Measurements from ENCODE around the gene SEC31B. TPM values are rescaled to one million over a fixed set of nuclear protein-coding genes. Genes with fewer than 3 reads are reported as not detected.
A peak's percentile ranks its signal among the peaks of the same experiment; 100 is the strongest.

Gene SEC31B
- total and polyA plus RNA-seq, 2 experiments from 2014 or later = 5.4 to 7.7 TPM

- no peak overlapping the region for H3K4me3 ChIP-seq
- TF ChIP-seq EZH2 (IDR thresholded peaks at IDR 0.05; ENCODE audit: borderline replicate concordance) (no peak), CTCF (IDR thresholded peaks at IDR 0.05; ENCODE audit: poor library complexity) (no peak), EZH2phosphoT487 (IDR thresholded peaks at IDR 0.05; ENCODE audit: low read depth, severe bottlenecking, unreplicated experiment) (no peak)
- H3K27ac ChIP-seq = no peak overlapping the region
- H3K9me3 ChIP-seq (ENCODE audit: low read depth) = no peaks in the 10 kb centered on the region
- H3K79me2 ChIP-seq = no peaks in the 10 kb centered on the region
- no peak for DNase-seq (ENCODE audit: low spot score)
- WGBS (ENCODE audit: low lambda C conversion rate, missing lambda C conversion rate) = 91% methylated on average over 5 of the region's 5 CpGs
- H3K27me3 ChIP-seq = peaks cover 18% of the 10 kb centered on the region
- H3K9me2 ChIP-seq (replicated peaks; ENCODE audit: insufficient read depth) = no peaks in the 10 kb centered on the region
- H3K4me1 ChIP-seq (ENCODE audit: insufficient read depth) = peaks cover 9% of the 10 kb centered on the region
- no peaks in the 10 kb centered on the region for H3K36me3 ChIP-seq (replicated peaks; ENCODE audit: insufficient read depth, low read depth)
- no peak overlapping the region for H3K4me2 ChIP-seq
- H2AFZ ChIP-seq = no peak overlapping the region
- no peaks in the 10 kb centered on the region for H4K20me1 ChIP-seq (ENCODE audit: insufficient read depth, poor library complexity, severe bottlenecking)
Observed at GRCh38 chr10:100522107-100522801, 2.6 kb upstream of the SEC31B start.

- Histone ChIP-seq H3K27ac (no peak overlapping the region), H4K20me1 (ENCODE audit: insufficient read depth, poor library complexity, severe bottlenecking) (no peaks in the 10 kb centered on the region), H3K4me2 (no peak overlapping the region), H2AFZ (no peak overlapping the region), H3K36me3 (replicated peaks; ENCODE audit: insufficient read depth, low read depth) (no peaks in the 10 kb centered on the region), H3K9me3 (ENCODE audit: low read depth) (no peaks in the 10 kb centered on the region), H3K4me3 (no peak overlapping the region), H3K9me2 (replicated peaks; ENCODE audit: insufficient read depth) (no peaks in the 10 kb centered on the region), H3K27me3 (peaks cover 18% of the 10 kb centered on the region), H3K4me1 (ENCODE audit: insufficient read depth) (peaks cover 9% of the 10 kb centered on the region), H3K79me2 (no peaks in the 10 kb centered on the region)
- 88% methylated on average over 3 of the region's 3 CpGs for WGBS (ENCODE audit: low lambda C conversion rate, missing lambda C conversion rate)
- no peak for TF ChIP-seq EZH2 (IDR thresholded peaks at IDR 0.05; ENCODE audit: borderline replicate concordance)
- no peak for TF ChIP-seq CTCF (IDR thresholded peaks at IDR 0.05; ENCODE audit: poor library complexity)
- TF ChIP-seq EZH2phosphoT487 (IDR thresholded peaks at IDR 0.05; ENCODE audit: low read depth, severe bottlenecking, unreplicated experiment) = no peak
- no peak for DNase-seq (ENCODE audit: low spot score)
Observed at GRCh38 chr10:100520811-100521210, 1.1 kb upstream of the SEC31B start.

GRCh38 chr10:100518761-100519241 lies 860 bp downstream of the SEC31B start:
- TF ChIP-seq EZH2phosphoT487 (IDR thresholded peaks at IDR 0.05; ENCODE audit: low read depth, severe bottlenecking, unreplicated experiment) (no peak), EZH2 (IDR thresholded peaks at IDR 0.05; ENCODE audit: borderline replicate concordance) (no peak), CTCF (IDR thresholded peaks at IDR 0.05; ENCODE audit: poor library complexity) (peak; percentile 75)
- Histone ChIP-seq H3K4me1 (ENCODE audit: insufficient read depth) (peaks cover 9% of the 10 kb centered on the region), H3K9me3 (ENCODE audit: low read depth) (no peaks in the 10 kb centered on the region), H3K79me2 (no peaks in the 10 kb centered on the region), H3K36me3 (replicated peaks; ENCODE audit: insufficient read depth, low read depth) (no peaks in the 10 kb centered on the region), H4K20me1 (ENCODE audit: insufficient read depth, poor library complexity, severe bottlenecking) (no peaks in the 10 kb centered on the region), H3K4me2 (peak overlapping the region; percentile 99), H3K9me2 (replicated peaks; ENCODE audit: insufficient read depth) (no peaks in the 10 kb centered on the region), H3K4me3 (peak overlapping the region; percentile 36), H2AFZ (peak overlapping the region; percentile 60), H3K27ac (no peak overlapping the region), H3K27me3 (peaks cover 18% of the 10 kb centered on the region)
- DNase-seq (ENCODE audit: low spot score) = peak; percentile 79
- WGBS (ENCODE audit: low lambda C conversion rate, missing lambda C conversion rate) = 18% methylated on average over 7 of the region's 7 CpGs
